ENCODE results near the gene CFAP53. TPM values are rescaled to one million over a fixed set of nuclear protein-coding genes. Genes with fewer than 3 reads are reported as not detected.

Gene CFAP53
- total RNA-seq, 2 donors from 2014 or later, result 0.35 TPM; not detected in 1

DNA sequence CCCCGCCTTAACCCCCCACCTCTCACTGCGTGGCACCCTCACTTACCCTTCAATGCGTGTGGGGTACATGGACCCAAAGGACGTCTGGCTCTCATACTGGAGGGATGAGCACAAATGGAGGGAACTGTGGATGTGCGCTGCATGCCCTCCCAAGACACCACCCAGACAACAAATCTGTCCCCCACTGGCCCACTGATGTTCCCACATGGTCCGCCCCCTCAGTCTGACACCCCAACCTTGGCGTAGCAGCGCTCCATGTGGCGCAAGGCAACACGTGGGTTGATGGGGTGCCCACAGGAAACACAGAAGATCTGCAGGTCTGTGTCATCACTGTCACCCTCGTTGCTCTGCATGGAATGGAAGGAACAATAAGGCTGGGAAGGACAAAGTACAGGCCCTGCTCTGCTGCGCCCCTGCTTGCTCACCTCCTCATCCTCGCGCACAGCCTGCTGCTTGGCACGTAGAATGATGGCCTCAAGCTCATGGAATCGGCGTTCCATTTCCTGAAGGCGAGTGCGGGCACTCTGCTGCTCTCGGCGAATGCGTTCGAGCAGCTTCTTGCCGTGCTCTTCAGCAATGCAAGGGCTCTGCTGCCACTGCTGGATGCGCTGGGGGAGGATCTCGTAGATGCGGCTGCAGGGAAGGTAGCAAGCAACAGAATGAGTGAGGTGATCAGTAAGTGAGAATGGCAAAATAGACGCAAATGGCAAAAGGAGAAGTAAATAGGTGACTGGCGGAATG, 17.3 kb upstream of the CFAP53 start:
- H3K4me1 ChIP-seq (ENCODE audit: control insufficient read depth in 1 of 2, low read depth in 2 of 2), result peaks cover 13 to 34% of the 10 kb centered on the region in 2 donors
- TF ChIP-seq, protein P1, sequence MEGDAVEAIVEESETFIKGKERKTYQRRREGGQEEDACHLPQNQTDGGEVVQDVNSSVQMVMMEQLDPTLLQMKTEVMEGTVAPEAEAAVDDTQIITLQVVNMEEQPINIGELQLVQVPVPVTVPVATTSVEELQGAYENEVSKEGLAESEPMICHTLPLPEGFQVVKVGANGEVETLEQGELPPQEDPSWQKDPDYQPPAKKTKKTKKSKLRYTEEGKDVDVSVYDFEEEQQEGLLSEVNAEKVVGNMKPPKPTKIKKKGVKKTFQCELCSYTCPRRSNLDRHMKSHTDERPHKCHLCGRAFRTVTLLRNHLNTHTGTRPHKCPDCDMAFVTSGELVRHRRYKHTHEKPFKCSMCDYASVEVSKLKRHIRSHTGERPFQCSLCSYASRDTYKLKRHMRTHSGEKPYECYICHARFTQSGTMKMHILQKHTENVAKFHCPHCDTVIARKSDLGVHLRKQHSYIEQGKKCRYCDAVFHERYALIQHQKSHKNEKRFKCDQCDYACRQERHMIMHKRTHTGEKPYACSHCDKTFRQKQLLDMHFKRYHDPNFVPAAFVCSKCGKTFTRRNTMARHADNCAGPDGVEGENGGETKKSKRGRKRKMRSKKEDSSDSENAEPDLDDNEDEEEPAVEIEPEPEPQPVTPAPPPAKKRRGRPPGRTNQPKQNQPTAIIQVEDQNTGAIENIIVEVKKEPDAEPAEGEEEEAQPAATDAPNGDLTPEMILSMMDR (IDR thresholded peaks at IDR 0.05), result no peak
- H3K9me3 ChIP-seq, result no peaks in the 10 kb centered on the region
- no peak overlapping the region for H3K27ac ChIP-seq
- DNase-seq (ENCODE audit: low spot score), result no peak
- ATAC-seq (ENCODE audit: insufficient number of reproducible peaks, low FRiP score, low read depth), result no peak
- peaks cover 16% of the 10 kb centered on the region for H3K36me3 ChIP-seq
- no peaks in the 10 kb centered on the region for H3K27me3 ChIP-seq (replicated peaks; ENCODE audit: insufficient read depth)
- H3K4me3 ChIP-seq, result no peak overlapping the region

DNA sequence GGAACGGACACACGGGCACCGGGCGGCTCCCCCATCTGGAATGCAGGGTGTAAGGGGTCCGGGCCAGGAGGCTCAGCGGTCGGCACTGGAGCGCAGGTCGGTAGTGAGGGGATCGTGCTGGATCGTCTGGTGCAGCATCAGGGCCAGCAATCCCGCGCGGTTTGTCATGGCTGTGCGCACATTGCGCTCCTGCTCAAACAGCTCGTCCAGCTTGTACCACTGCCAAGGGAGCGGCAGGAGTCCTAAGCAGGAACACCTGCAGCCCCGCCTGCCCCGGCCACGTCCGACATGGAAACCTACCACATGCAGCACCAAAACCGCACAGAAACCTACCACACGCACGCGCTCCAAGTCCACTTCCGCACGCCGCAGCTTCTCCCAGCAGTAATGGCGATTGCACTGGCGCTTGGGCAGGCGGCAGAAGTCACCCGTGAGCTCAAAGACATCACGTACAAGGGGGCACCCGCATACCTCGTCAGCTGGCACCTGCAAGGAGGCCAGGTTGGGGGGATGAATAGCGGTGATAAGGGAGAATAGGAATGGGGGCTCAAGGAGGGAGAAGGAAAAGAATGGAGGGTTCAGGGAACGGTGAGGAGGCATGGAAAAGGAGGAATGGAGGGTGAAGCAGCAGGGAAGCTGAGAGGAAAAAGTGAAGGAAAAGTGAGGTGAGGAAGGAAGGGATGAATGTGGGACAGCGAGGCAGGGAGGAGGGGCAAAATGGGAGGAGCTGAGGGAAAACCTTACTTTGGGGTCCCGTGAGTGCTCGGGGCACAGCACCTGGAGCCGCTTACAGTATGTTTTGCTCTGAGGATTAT, 16.4 kb upstream of the CFAP53 start:
- no peaks in the 10 kb centered on the region for H3K9me3 ChIP-seq
- H3K4me3 ChIP-seq, result no peak overlapping the region
- peaks cover 13 to 35% of the 10 kb centered on the region in 2 donors for H3K4me1 ChIP-seq (ENCODE audit: control insufficient read depth in 1 of 2, low read depth in 2 of 2)
- no peaks in the 10 kb centered on the region for H3K27me3 ChIP-seq (replicated peaks; ENCODE audit: insufficient read depth)
- peaks cover 16% of the 10 kb centered on the region for H3K36me3 ChIP-seq
- ATAC-seq (ENCODE audit: insufficient number of reproducible peaks, low FRiP score, low read depth), result no peak
- H3K27ac ChIP-seq, result no peak overlapping the region
- TF ChIP-seq, protein P1 (IDR thresholded peaks at IDR 0.05), result no peak
- DNase-seq (ENCODE audit: low spot score), result no peak

DNA sequence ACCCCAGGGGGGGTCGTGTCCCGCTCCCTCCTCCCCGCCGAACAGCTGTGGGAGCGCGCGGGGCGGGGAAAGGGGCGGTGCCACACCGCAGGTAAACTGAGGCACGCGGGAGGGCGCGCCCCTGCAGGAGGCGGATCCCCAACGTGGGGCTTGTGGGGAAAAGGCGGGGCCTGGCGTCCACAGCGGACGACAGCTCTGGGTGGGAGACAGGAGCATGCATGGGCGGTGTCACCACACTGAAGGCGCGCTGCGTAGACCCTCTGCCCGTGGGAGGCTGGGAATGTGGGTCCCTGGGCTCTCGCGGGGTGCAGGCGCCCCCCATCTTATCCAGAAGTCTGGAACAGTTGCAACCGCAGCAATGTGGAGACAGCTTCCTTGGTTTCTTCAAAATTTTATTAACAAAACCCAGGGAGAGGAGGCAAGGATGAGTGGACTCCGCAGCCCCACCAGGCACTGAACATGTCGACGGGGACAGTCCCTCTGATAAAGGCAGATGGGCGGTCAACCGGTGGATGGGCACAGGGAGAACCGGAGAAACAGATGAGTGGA, 15.8 kb upstream of the CFAP53 start:
- ATAC-seq (ENCODE audit: insufficient number of reproducible peaks, low FRiP score, low read depth), result no peak
- H3K4me3 ChIP-seq, result peak overlapping the region; percentile 90
- DNase-seq (ENCODE audit: low spot score), result no peak
- H3K36me3 ChIP-seq, result peaks cover 17% of the 10 kb centered on the region
- H3K27me3 ChIP-seq (replicated peaks; ENCODE audit: insufficient read depth), result no peaks in the 10 kb centered on the region
- H3K4me1 ChIP-seq (ENCODE audit: control insufficient read depth in 1 of 2, low read depth in 2 of 2), result peaks cover 13 to 35% of the 10 kb centered on the region in 2 donors
- TF ChIP-seq, protein P1 (IDR thresholded peaks at IDR 0.05), result no peak
- no peaks in the 10 kb centered on the region for H3K9me3 ChIP-seq
- H3K27ac ChIP-seq, result peak overlapping the region; percentile 77 to 90

DNA sequence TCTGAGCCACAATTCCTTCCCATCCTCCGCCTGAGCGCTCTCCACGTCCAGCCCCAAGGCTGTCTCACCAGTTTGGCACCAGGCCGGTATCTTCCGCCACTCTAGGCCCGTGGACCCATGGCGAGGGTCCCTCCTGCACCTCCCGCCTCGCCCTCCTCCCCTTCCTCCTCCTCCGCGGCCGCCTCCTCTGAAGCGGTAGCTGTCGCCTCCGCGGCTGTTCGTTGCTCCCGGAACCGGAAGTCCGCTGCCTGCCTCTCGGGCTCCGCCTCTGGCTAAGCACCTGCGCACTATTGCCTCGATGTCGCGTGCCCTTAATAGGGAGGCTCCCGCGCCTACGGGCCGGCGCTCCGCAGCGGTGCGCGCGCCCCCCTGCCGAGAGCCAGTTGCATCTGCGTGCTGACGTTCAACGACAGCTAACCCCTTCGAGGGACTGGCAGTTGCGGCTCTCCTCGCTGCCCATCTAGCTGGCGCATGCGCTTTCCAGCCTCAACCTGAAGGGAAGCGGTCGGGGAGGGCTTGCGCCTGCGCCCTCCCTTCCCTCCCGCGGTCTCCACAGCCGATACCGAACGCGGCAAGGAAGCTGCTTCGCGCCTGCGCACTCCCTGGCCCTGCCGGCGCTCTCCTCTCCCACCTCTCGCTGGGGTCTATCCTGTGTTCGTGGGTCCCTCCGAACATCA, 15.1 kb upstream of the CFAP53 start, which contains the start of gene MBD1:
TSS of gene MBD1 (minus strand) at position 229 of the 677 bp plus-strand sequence. CDS start 1,531 bp downstream, outside the sequence.
- no peaks in the 10 kb centered on the region for H3K27me3 ChIP-seq (replicated peaks; ENCODE audit: insufficient read depth)
- DNase-seq (ENCODE audit: low spot score), result peak; percentile 91
- peak within 1 kb of the TSS; percentile 77 to 90 for H3K27ac ChIP-seq
- TF ChIP-seq, protein P1 (IDR thresholded peaks at IDR 0.05), result peak; percentile 28
- H3K4me1 ChIP-seq (ENCODE audit: control insufficient read depth in 1 of 2, low read depth in 2 of 2), result peaks cover 13 to 29% of the 10 kb centered on the region in 2 donors
- H3K4me3 ChIP-seq, result peak within 1 kb of the TSS; percentile 90
- ATAC-seq (ENCODE audit: insufficient number of reproducible peaks, low FRiP score, low read depth), result peak; percentile 89
- H3K36me3 ChIP-seq, result peaks cover 23% of the 10 kb centered on the region
- no peaks in the 10 kb centered on the region for H3K9me3 ChIP-seq

All from thoracic aorta (tissue), 2 donors.